ENCODE data around the gene RLBP1.

DNA sequence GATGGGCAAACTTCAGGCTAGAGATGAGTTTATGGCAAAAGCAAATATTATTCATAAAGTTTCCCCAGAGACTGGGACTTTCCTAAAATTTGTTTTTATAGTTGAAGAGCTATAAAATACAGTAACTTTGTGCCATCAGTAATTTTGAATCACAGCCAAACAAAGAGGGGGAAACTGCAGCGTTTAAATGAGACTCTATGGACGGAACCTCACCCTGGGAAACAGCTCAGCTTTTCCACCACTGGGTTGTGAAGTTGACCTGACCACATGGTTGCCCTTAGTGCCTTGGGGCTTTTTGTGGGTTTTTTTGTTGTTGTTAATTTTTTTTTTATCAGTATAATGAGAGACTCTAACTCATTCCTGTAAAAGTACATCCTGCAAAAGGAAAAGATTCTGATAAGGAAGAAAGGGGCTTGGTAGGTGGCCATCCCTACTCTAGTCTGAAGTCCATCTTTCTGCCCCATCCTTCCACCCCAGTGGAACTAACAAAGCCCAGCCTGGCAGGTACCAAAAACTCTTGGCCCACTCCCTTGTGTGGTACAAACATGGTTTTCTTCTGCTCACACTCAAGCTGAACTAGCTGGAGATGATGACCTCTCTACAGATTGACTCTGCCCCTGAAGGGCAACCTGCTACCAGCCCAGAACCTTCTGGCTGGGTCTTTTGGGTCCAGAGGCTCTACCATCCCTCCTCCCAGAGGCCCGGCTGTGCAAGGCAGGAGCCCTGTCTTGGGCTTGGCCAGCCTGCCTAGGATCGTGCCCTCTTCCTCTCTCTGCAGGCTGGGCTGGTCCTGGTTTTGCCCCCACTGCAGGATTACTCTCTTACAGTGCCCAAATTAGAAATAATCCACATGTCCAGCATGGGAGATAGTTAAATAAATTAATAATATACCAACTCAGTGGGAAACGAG is 41.2 kb downstream of the RLBP1 start:
- TF ChIP-seq YY1 (IDR thresholded peaks at IDR 0.05; ENCODE audit: low read depth) (no peak), CEBPB (IDR thresholded peaks at IDR 0.05) (no peak), EP300 (IDR thresholded peaks at IDR 0.05; ENCODE audit: borderline replicate concordance) (no peak), ZBTB7A (IDR thresholded peaks at IDR 0.05; ENCODE audit: low read depth) (no peak), RAD21 (IDR thresholded peaks at IDR 0.05; ENCODE audit: low read depth) (no peak), TAF1 (IDR thresholded peaks at IDR 0.05; ENCODE audit: low read depth) (no peak)

Measured in Ishikawa (cell line).